ENCODE data around the gene CD72. TPM values are rescaled to one million over a fixed set of nuclear protein-coding genes. Genes with fewer than 3 reads are reported as not detected.

CD72 gene
- total RNA-seq, 1 experiment from 2014 or later: 0.95 TPM

DNA sequence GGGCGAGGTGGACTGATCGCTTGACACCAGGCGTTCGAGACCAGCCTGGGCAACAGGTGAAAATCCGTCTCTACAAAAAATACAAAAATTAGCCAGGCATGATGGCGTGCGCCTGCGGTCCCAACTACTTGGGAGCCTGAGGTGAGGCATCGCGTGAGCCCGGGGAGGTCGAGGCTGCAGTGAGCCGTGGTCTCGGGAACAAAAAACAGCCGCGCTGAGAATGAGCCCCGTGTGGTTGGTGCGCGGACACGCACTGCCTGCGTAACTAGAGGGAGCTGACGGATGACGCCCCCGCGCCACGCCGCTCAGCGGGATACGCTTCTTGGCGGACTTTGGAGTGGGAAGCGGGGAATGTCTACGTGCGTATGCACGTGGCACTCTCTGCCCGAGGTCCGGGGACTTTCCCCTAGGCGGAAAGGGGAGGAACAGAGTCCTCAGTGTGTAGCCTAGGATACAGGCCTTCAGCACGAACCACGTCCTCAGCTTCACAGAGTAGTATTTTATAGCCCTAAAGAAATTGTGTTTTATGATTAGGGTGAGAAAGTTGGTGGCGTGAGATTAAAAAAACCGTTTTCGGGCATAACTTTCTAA is 39.4 kb upstream of the CD72 start, which contains the start of gene RMRP:
Gene RMRP, minus strand, starts transcription at position 474 of the 591 bp plus-strand sequence.
- peak within 1 kb of the TSS; percentile 76 for H3K4me3 Mint-ChIP-seq (ENCODE audit: unreplicated experiment)
- no peaks in the 10 kb centered on the region for H3K36me3 ChIP-seq (ENCODE audit: control insufficient read depth, insufficient read depth, low read length)

GRCh38 chr9:35656831-35657545 is 38.8 kb upstream of the CD72 start:
- no peak for TF ChIP-seq CTCF (IDR thresholded peaks at IDR 0.05; ENCODE audit: insufficient read depth in 1 of 2, low read depth in 1 of 2, low read length in 1 of 2, severe bottlenecking in 1 of 2, unreplicated experiment in 1 of 2)
- peaks cover 8% of the 10 kb centered on the region for H3K4me1 Mint-ChIP-seq (ENCODE audit: low read depth, unreplicated experiment)
- ChIA-PET CTCF (interaction anchor here (0.6 to 2.9 kb wide), 7 partner anchors 10 to 75 kb away, joined by 3 to 31 read pairs (median 6); partner anchors contain the start of genes CREB3 and TLN1), POLR2A (interaction anchor here (0.5 to 2.3 kb wide), 10 partner anchors 10 to 533 kb away, joined by 3 to 35 read pairs (median 9); partner anchors contain the start of genes CREB3, GBA2, RGP1 and TLN1)
- H3K4me3 Mint-ChIP-seq (ENCODE audit: unreplicated experiment): peak overlapping the region; percentile 76
- Histone ChIP-seq H3K36me3 (ENCODE audit: control insufficient read depth, insufficient read depth, low read length) (no peaks in the 10 kb centered on the region), H3K4me3 (ENCODE audit: low read depth, low read length) (peak overlapping the region; percentile 50), H3K9me3 (no peaks in the 10 kb centered on the region), H3K4me1 (peaks cover 10% of the 10 kb centered on the region; the same call in 1 of the 2 replicates), H3K27me3 (replicated peaks; ENCODE audit: control insufficient read depth, insufficient read depth, low read length) (no peaks in the 10 kb centered on the region)
- no peak for DNase-seq
- no peaks in the 10 kb centered on the region for H3K9me3 Mint-ChIP-seq (ENCODE audit: unreplicated experiment)
- peaks cover 42% of the 10 kb centered on the region for H3K36me3 Mint-ChIP-seq (ENCODE audit: insufficient read depth, unreplicated experiment)
- BruUV-seq (replicated peaks): no TSS peak
- peaks cover 3% of the 10 kb centered on the region for H3K27me3 Mint-ChIP-seq (ENCODE audit: insufficient read depth, unreplicated experiment)
- H3K27ac Mint-ChIP-seq (ENCODE audit: unreplicated experiment): peak overlapping the region; percentile 82
- intact Hi-C loops (cut with micrococcal nuclease; ENCODE audit: unreplicated experiment): loop anchor here (1.0 to 5.0 kb wide), 3 partner anchors 11 to 75 kb away; partner anchors contain the start of genes CREB3 and TLN1

More for the DNA sequence above, 39.4 kb upstream of the CD72 start, which contains the start of gene RMRP:
- Mint-ChIP-seq H3K9me3 (ENCODE audit: unreplicated experiment) (no peaks in the 10 kb centered on the region), H3K27me3 (ENCODE audit: insufficient read depth, unreplicated experiment) (peaks cover 3% of the 10 kb centered on the region), H3K4me1 (ENCODE audit: low read depth, unreplicated experiment) (peaks cover 12% of the 10 kb centered on the region), H3K27ac (ENCODE audit: unreplicated experiment) (peak within 1 kb of the TSS; percentile 82), H3K36me3 (ENCODE audit: insufficient read depth, unreplicated experiment) (peaks cover 49% of the 10 kb centered on the region)
- Histone ChIP-seq H3K27me3 (replicated peaks; ENCODE audit: control insufficient read depth, insufficient read depth, low read length) (no peaks in the 10 kb centered on the region), H3K9me3 (no peaks in the 10 kb centered on the region), H3K4me3 (ENCODE audit: low read depth, low read length) (peak within 1 kb of the TSS; percentile 95), H3K4me1 (0 out of 2 replicates have a peak, but pooled peaks cover 5% of the 10 kb centered on the region)
- ChIA-PET CTCF (interaction anchor here (0.5 to 2.9 kb wide), 13 partner anchors 8 to 133 kb away, joined by 3 to 31 read pairs (median 4); partner anchors contain the start of genes CREB3, GBA2, RGP1 and TLN1), POLR2A (interaction anchor here (0.5 to 2.3 kb wide), 15 partner anchors 11 to 533 kb away, joined by 3 to 35 read pairs (median 5); partner anchors contain the start of genes CREB3, GBA2, RGP1 and TLN1)
- intact Hi-C loops (cut with micrococcal nuclease; ENCODE audit: unreplicated experiment): loop anchor here (1.0 to 5.0 kb wide), 4 partner anchors 11 to 157 kb away; partner anchors contain the start of genes CREB3, HINT2 and TLN1
- BruUV-seq (replicated peaks): no TSS peak
- TF ChIP-seq CTCF (IDR thresholded peaks at IDR 0.05; ENCODE audit: insufficient read depth in 1 of 2, low read depth in 1 of 2, low read length in 1 of 2, severe bottlenecking in 1 of 2, unreplicated experiment in 1 of 2): peak; percentile 15 to 21
- DNase-seq: peak; percentile 98 to 100

- Histone ChIP-seq H3K36me3 (ENCODE audit: control insufficient read depth, insufficient read depth, low read length) (no peaks in the 10 kb centered on the region), H3K4me1 (peaks cover 10% of the 10 kb centered on the region; the same call in 1 of the 2 replicates), H3K27me3 (replicated peaks; ENCODE audit: control insufficient read depth, insufficient read depth, low read length) (no peaks in the 10 kb centered on the region), H3K4me3 (ENCODE audit: low read depth, low read length) (no peak overlapping the region), H3K9me3 (no peaks in the 10 kb centered on the region)
- POLR2A ChIA-PET: interaction anchor here (1.6 to 2.3 kb wide), 5 partner anchors 10 to 92 kb away, joined by 8 to 35 read pairs (median 31); partner anchors contain the start of genes CREB3, GBA2, RGP1 and TLN1
- Mint-ChIP-seq H3K27ac (ENCODE audit: unreplicated experiment) (peak overlapping the region; percentile 82), H3K36me3 (ENCODE audit: insufficient read depth, unreplicated experiment) (peaks cover 39% of the 10 kb centered on the region), H3K4me1 (ENCODE audit: low read depth, unreplicated experiment) (peaks cover 8% of the 10 kb centered on the region), H3K9me3 (ENCODE audit: unreplicated experiment) (no peaks in the 10 kb centered on the region), H3K27me3 (ENCODE audit: insufficient read depth, unreplicated experiment) (peaks cover 3% of the 10 kb centered on the region), H3K4me3 (ENCODE audit: unreplicated experiment) (peak overlapping the region; percentile 76)
- no TSS peak for BruUV-seq (replicated peaks)
- no peak for DNase-seq
- intact Hi-C loops (cut with micrococcal nuclease; ENCODE audit: unreplicated experiment): loop anchor here (5.0 kb wide), 1 partner anchor 36 kb away; no protein-coding TSS in a partner anchor
- TF ChIP-seq CTCF (IDR thresholded peaks at IDR 0.05; ENCODE audit: insufficient read depth in 1 of 2, low read depth in 1 of 2, low read length in 1 of 2, severe bottlenecking in 1 of 2, unreplicated experiment in 1 of 2): no peak
- CTCF ChIA-PET: interaction anchor here (0.6 to 2.9 kb wide), 4 partner anchors 10 to 76 kb away, joined by 3 to 31 read pairs (median 10); partner anchors contain the start of genes CREB3 and TLN1
Observed at GRCh38 chr9:35656348-35656747, 38.1 kb upstream of the CD72 start.

Measured in Caco-2 (cell line).